Endodermal cell (in vitro differentiated cells): ENCODE results near the gene CSF3R. TPM values are rescaled to one million over a fixed set of nuclear protein-coding genes. Genes with fewer than 3 reads are reported as not detected.

Source experiments
- DNase-seq: peaks from one replicate; pipeline ENCODE4 v3.0.0-alpha.2; 2017
- H3K27ac ChIP-seq: 2 replicates; pipeline ENCODE4 v1.5.1; 2013; ENCODE audit warnings: mild to moderate bottlenecking, low read depth, low read length, moderate library complexity
- H3K27me3 ChIP-seq: 2 replicates; pipeline ENCODE4 v1.6.1; 2013; ENCODE audit warnings: mild to moderate bottlenecking, low read length, moderate library complexity; ENCODE audit not compliant: insufficient read depth, control insufficient read depth, poor library complexity, severe bottlenecking
- H3K36me3 ChIP-seq: 2 replicates; pipeline ENCODE4 v1.7.0; 2013; ENCODE audit warnings: mild to moderate bottlenecking, low read length, moderate library complexity; ENCODE audit not compliant: control insufficient read depth, insufficient read depth
- H3K4me1 ChIP-seq: one replicate; pipeline ENCODE4 v1.7.0; 2013; ENCODE audit warnings: low read length; ENCODE audit not compliant: control insufficient read depth, insufficient read depth
- H3K4me3 ChIP-seq: 2 replicates; pipeline ENCODE4 v1.5.1; 2013; ENCODE audit warnings: mild to moderate bottlenecking, low read length, moderate library complexity
- H3K9ac ChIP-seq: 2 replicates; pipeline ENCODE4 v1.6.1; 2013; ENCODE audit warnings: mild to moderate bottlenecking, low read length, moderate library complexity; ENCODE audit not compliant: poor library complexity, severe bottlenecking; ENCODE audit errors: extremely low read depth
- H3K9me3 ChIP-seq: 2 replicates; pipeline ENCODE4 v1.6.1; 2013; ENCODE audit warnings: mild to moderate bottlenecking, low read length, moderate library complexity; ENCODE audit not compliant: control insufficient read depth
- H3K27ac Mint-ChIP-seq: 2 replicates; pipeline ENCODE4 v1.8.0; 2020; ENCODE audit warnings: mixed read lengths
- H3K27me3 Mint-ChIP-seq: 2 replicates; pipeline ENCODE4 v1.8.0; 2021; ENCODE audit warnings: mild to moderate bottlenecking, mixed read lengths; ENCODE audit not compliant: insufficient read depth
- H3K36me3 Mint-ChIP-seq: 2 replicates; pipeline ENCODE4 v1.8.0; 2020; ENCODE audit warnings: low read depth, mixed read lengths
- H3K4me1 Mint-ChIP-seq: 2 replicates; pipeline ENCODE4 v1.8.0; 2020; ENCODE audit warnings: mixed read lengths
- H3K4me3 Mint-ChIP-seq: 2 replicates; pipeline ENCODE4 v1.8.0; 2020; ENCODE audit warnings: mild to moderate bottlenecking, moderate library complexity, mixed read lengths
- H3K9me3 Mint-ChIP-seq: 2 replicates; pipeline ENCODE4 v1.8.0; 2020; ENCODE audit warnings: mild to moderate bottlenecking, mixed read lengths
- CTCF ChIP-seq: fragments of 200-600 bp; sonication (generic); conservative IDR thresholded peaks from 2 replicates; pipeline ENCODE4 v1.5.0; 2021; ENCODE audit warnings: antibody characterized with exemption, mild to moderate bottlenecking
- WGBS, 2 experiments: methylation state at CpG; one replicate each; pipeline versions ENCODE4 v1.1.5 to v1.1.7; 2013; ENCODE audit warnings: missing lambda C conversion rate in 2 of 2, mixed read lengths in 1 of 2; ENCODE audit not compliant: insufficient coverage in 1 of 2, insufficient read length in 1 of 2; 5-methylcytosine and 5-hydroxymethylcytosine counted together
- total RNA-seq, 2 donors: library from RNA; stranded (reverse); fragmentation: NEBNext Ultra II Directional in 1 of 2; extraction: Animal tissue kit (Norgen Biotek cat#: 25700) in 1 of 2; gene quantifications; 2 replicates in 1 of 2; 3 replicates in 1 of 2; pipeline ENCODE4 v1.2.1, GENCODE V29; 2021

The CSF3R gene
- total RNA-seq, 2 donors from 2014 or later, result 1.5 TPM

- no peak for TF ChIP-seq CTCF
- Mint-ChIP-seq H3K9me3 (peaks cover 5% of the 10 kb centered on the region), H3K4me1 (peaks cover 6% of the 10 kb centered on the region), H3K4me3 (no peak overlapping the region), H3K27ac (no peak overlapping the region), H3K27me3 (peaks cover 1% of the 10 kb centered on the region), H3K36me3 (no peaks in the 10 kb centered on the region)
- peak; percentile 47 for DNase-seq
- H3K27ac ChIP-seq, result no peak overlapping the region
- no peak overlapping the region for H3K4me3 ChIP-seq
- no peaks in the 10 kb centered on the region for H3K36me3 ChIP-seq
- H3K9me3 ChIP-seq, result peaks cover 5% of the 10 kb centered on the region
- 94% methylated on average over 7 of the region's 7 CpGs; no CpG with 5 or more reads in 1 of the 2 experiments for WGBS, 2 experiments
- H3K27me3 ChIP-seq, result no peaks in the 10 kb centered on the region
- no peak overlapping the region for H3K9ac ChIP-seq
- H3K4me1 ChIP-seq, result no peaks in the 10 kb centered on the region
Observed at GRCh38 chr1:36530261-36530660, 47.5 kb upstream of the CSF3R start.

GRCh38 chr1:36529769-36530260 is 47.1 kb upstream of the CSF3R start:
- H3K4me1 Mint-ChIP-seq, result peaks cover 6% of the 10 kb centered on the region
- H3K36me3 ChIP-seq, result no peaks in the 10 kb centered on the region
- no peaks in the 10 kb centered on the region for H3K4me1 ChIP-seq
- no peak overlapping the region for H3K9ac ChIP-seq
- WGBS, 2 experiments, result 70 to 85% methylated on average over 3 of the region's 3 CpGs
- no peak for TF ChIP-seq CTCF
- no peaks in the 10 kb centered on the region for H3K36me3 Mint-ChIP-seq
- H3K27ac Mint-ChIP-seq, result no peak overlapping the region
- peaks cover 1% of the 10 kb centered on the region for H3K27me3 Mint-ChIP-seq
- peak; percentile 31 for DNase-seq
- no peak overlapping the region for H3K4me3 ChIP-seq
- H3K27ac ChIP-seq, result no peak overlapping the region
- peaks cover 5% of the 10 kb centered on the region for H3K9me3 ChIP-seq
- H3K27me3 ChIP-seq, result no peaks in the 10 kb centered on the region
- peaks cover 5% of the 10 kb centered on the region for H3K9me3 Mint-ChIP-seq
- H3K4me3 Mint-ChIP-seq, result no peak overlapping the region

- Mint-ChIP-seq H3K4me3 (no peak overlapping the region), H3K27me3 (peaks cover 1% of the 10 kb centered on the region), H3K4me1 (peaks cover 15% of the 10 kb centered on the region), H3K9me3 (peaks cover 5% of the 10 kb centered on the region), H3K27ac (no peak overlapping the region), H3K36me3 (no peaks in the 10 kb centered on the region)
- Histone ChIP-seq H3K4me1 (no peaks in the 10 kb centered on the region), H3K27ac (no peak overlapping the region), H3K36me3 (no peaks in the 10 kb centered on the region), H3K4me3 (no peak overlapping the region), H3K27me3 (no peaks in the 10 kb centered on the region), H3K9me3 (peaks cover 5% of the 10 kb centered on the region), H3K9ac (no peak overlapping the region)
- peak; percentile 68 for TF ChIP-seq CTCF
- WGBS, 2 experiments, result 86 to 93% methylated on average over 5 to 7 of the region's 7 CpGs
- DNase-seq, result peak; percentile 81
Observed at GRCh38 chr1:36528361-36529349, 45.9 kb upstream of the CSF3R start.
